Astrocyte (in vitro differentiated cells and primary cell): Measurements from ENCODE around the gene MED4. TPM values are rescaled to one million over a fixed set of nuclear protein-coding genes. Genes with fewer than 3 reads are reported as not detected.

ENCODE experiments used
- DNase-seq: peaks from one replicate; pipeline ENCODE4 v3.0.0-alpha.2; 2010; ENCODE audit warnings: low read depth
- FAIRE-seq: peaks from 2 replicates; lab custom pipeline; 2011; peaks lifted over from hg19 to GRCh38; lab: Jason Lieb, UNC
- H2AFZ ChIP-seq: 2 replicates; pipeline ENCODE4 v1.6.0; 2012; ENCODE audit warnings: low read depth, low read length, inconsistent platforms
- H3K27ac ChIP-seq: 2 replicates; pipeline ENCODE4 v1.5.1; 2011; ENCODE audit warnings: low read depth, low read length, inconsistent platforms
- H3K27me3 ChIP-seq: 2 replicates; pipeline ENCODE4 v1.6.0; 2011; ENCODE audit warnings: low read length, inconsistent platforms; ENCODE audit not compliant: insufficient read depth
- H3K36me3 ChIP-seq: 2 replicates; pipeline ENCODE4 v1.5.1; 2011; ENCODE audit warnings: low read length, inconsistent platforms; ENCODE audit not compliant: insufficient read depth
- H3K4me1 ChIP-seq: 2 replicates; pipeline ENCODE4 v1.5.1; 2011; ENCODE audit warnings: low read length, inconsistent platforms; ENCODE audit not compliant: insufficient read depth
- H3K4me2 ChIP-seq: 2 replicates; pipeline ENCODE4 v1.6.0; 2012; ENCODE audit warnings: low read length, inconsistent platforms
- H3K4me3 ChIP-seq: 2 replicates; pipeline ENCODE4 v1.5.1; 2011; ENCODE audit warnings: low read depth, mild to moderate bottlenecking, low read length, inconsistent platforms; ENCODE audit not compliant: insufficient read depth
- H3K79me2 ChIP-seq: 2 replicates; pipeline ENCODE4 v1.6.0; 2012; ENCODE audit warnings: mild to moderate bottlenecking, low read length, inconsistent platforms; ENCODE audit not compliant: insufficient read depth
- H3K9ac ChIP-seq: 2 replicates; pipeline ENCODE4 v1.6.0; 2012; ENCODE audit warnings: mild to moderate bottlenecking, low read length, inconsistent platforms
- H3K9me3 ChIP-seq: 2 replicates; pipeline ENCODE4 v1.5.1; 2012; ENCODE audit warnings: low read depth, mild to moderate bottlenecking, low read length, inconsistent platforms; ENCODE audit not compliant: insufficient read depth
- H4K20me1 ChIP-seq: 2 replicates; pipeline ENCODE4 v1.6.0; 2012; ENCODE audit warnings: low read length, inconsistent platforms; ENCODE audit not compliant: insufficient read depth
- H3K27ac Mint-ChIP-seq: one replicate; pipeline ENCODE4 v1.8.0; 2021; ENCODE audit warnings: mild to moderate bottlenecking, mixed read lengths; ENCODE audit not compliant: unreplicated experiment
- H3K27me3 Mint-ChIP-seq: one replicate; pipeline ENCODE4 v1.8.0; 2021; ENCODE audit warnings: low read depth, mixed read lengths; ENCODE audit not compliant: unreplicated experiment
- H3K36me3 Mint-ChIP-seq: one replicate; pipeline ENCODE4 v1.8.0; 2021; ENCODE audit warnings: low read depth, mixed read lengths; ENCODE audit not compliant: unreplicated experiment
- H3K4me1 Mint-ChIP-seq: one replicate; pipeline ENCODE4 v1.8.0; 2021; ENCODE audit warnings: low read depth, mixed read lengths; ENCODE audit not compliant: unreplicated experiment
- H3K4me3 Mint-ChIP-seq: one replicate; pipeline ENCODE4 v1.8.0; 2021; ENCODE audit warnings: mild to moderate bottlenecking, moderate library complexity, mixed read lengths; ENCODE audit not compliant: unreplicated experiment
- H3K9me3 Mint-ChIP-seq: one replicate; pipeline ENCODE4 v1.8.0; 2021; ENCODE audit warnings: mild to moderate bottlenecking, mixed read lengths; ENCODE audit not compliant: unreplicated experiment
- EZH2 ChIP-seq: IDR thresholded peaks from 2 replicates; pipeline ENCODE4 v1.6.1; 2012; ENCODE audit warnings: mild to moderate bottlenecking, low read length, inconsistent platforms; ENCODE audit not compliant: insufficient read depth
- total RNA-seq: library from RNA; stranded (reverse); gene quantifications from 2 replicates; pipeline ENCODE4 v1.2.1, GENCODE V29; 2021
- TF ChIP-seq, protein P1 (sequence below): IDR thresholded peaks from 2 replicates; pipeline ENCODE4 v1.5.1; 2011; ENCODE audit warnings: low read depth, mild to moderate bottlenecking, inconsistent platforms, low read length, moderate library complexity; ENCODE audit not compliant: insufficient read depth

The MED4 gene
- total RNA-seq, 1 donor from 2014 or later = 37.5 TPM

GRCh38 chr13:48055712-48056111, 39.2 kb downstream of the MED4 start:
- Histone ChIP-seq H3K79me2 (no peaks in the 10 kb centered on the region), H3K27ac (no peak overlapping the region), H4K20me1 (no peaks in the 10 kb centered on the region), H3K4me2 (no peak overlapping the region), H3K9me3 (no peaks in the 10 kb centered on the region), H3K9ac (no peak overlapping the region), H3K4me3 (no peak overlapping the region), H3K36me3 (peaks cover 13% of the 10 kb centered on the region), H2AFZ (no peak overlapping the region), H3K27me3 (no peaks in the 10 kb centered on the region), H3K4me1 (no peaks in the 10 kb centered on the region)
- Mint-ChIP-seq H3K27ac (no peak overlapping the region), H3K4me3 (no peak overlapping the region), H3K36me3 (peaks cover 24% of the 10 kb centered on the region), H3K9me3 (no peaks in the 10 kb centered on the region), H3K27me3 (no peaks in the 10 kb centered on the region), H3K4me1 (peaks cover 6% of the 10 kb centered on the region)
- TF ChIP-seq, protein P1, sequence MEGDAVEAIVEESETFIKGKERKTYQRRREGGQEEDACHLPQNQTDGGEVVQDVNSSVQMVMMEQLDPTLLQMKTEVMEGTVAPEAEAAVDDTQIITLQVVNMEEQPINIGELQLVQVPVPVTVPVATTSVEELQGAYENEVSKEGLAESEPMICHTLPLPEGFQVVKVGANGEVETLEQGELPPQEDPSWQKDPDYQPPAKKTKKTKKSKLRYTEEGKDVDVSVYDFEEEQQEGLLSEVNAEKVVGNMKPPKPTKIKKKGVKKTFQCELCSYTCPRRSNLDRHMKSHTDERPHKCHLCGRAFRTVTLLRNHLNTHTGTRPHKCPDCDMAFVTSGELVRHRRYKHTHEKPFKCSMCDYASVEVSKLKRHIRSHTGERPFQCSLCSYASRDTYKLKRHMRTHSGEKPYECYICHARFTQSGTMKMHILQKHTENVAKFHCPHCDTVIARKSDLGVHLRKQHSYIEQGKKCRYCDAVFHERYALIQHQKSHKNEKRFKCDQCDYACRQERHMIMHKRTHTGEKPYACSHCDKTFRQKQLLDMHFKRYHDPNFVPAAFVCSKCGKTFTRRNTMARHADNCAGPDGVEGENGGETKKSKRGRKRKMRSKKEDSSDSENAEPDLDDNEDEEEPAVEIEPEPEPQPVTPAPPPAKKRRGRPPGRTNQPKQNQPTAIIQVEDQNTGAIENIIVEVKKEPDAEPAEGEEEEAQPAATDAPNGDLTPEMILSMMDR = no peak
- no peak for TF ChIP-seq EZH2
- FAIRE-seq (no peak), DNase-seq (no peak)

- H3K4me1 Mint-ChIP-seq = no peaks in the 10 kb centered on the region
- no peak overlapping the region for H3K4me3 ChIP-seq
- no peak overlapping the region for H3K4me2 ChIP-seq
- no peak overlapping the region for H2AFZ ChIP-seq
- no peaks in the 10 kb centered on the region for H3K27me3 Mint-ChIP-seq
- no peak overlapping the region for H3K27ac Mint-ChIP-seq
- no peaks in the 10 kb centered on the region for H4K20me1 ChIP-seq
- no peaks in the 10 kb centered on the region for H3K4me1 ChIP-seq
- H3K27ac ChIP-seq = no peak overlapping the region
- FAIRE-seq = no peak
- H3K9me3 ChIP-seq = no peaks in the 10 kb centered on the region
- H3K9ac ChIP-seq = no peak overlapping the region
- H3K79me2 ChIP-seq = no peaks in the 10 kb centered on the region
- peaks cover 13% of the 10 kb centered on the region for H3K36me3 ChIP-seq
- no peaks in the 10 kb centered on the region for H3K27me3 ChIP-seq
- DNase-seq = no peak
- no peaks in the 10 kb centered on the region for H3K9me3 Mint-ChIP-seq
- H3K4me3 Mint-ChIP-seq = no peak overlapping the region
- peaks cover 24% of the 10 kb centered on the region for H3K36me3 Mint-ChIP-seq
- TF ChIP-seq, protein P1 = no peak
- no peak for TF ChIP-seq EZH2
These were observed 40.3 kb downstream of the MED4 start for GRCh38 chr13:48054601-48055000.

DNA sequence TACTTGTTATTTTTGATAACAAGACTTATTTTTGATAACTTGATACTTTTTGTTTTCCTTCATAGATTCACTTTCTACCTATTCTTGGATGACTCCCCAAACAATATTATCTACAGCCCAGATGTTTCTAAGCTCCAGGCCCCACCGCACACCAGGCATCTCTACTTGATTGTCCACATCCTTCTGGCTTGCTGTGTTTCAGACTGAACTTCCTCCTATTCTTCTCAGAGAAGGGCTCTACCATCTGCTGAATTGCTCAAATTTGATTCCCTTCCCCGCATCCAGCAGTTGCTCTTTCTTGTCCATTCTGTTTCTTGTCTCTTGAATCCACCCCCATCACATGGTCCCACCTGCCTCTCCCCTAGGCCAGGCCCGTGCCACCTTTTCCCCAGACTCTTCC, 44.4 kb downstream of the MED4 start:
- no peak for TF ChIP-seq EZH2
- TF ChIP-seq, protein P1 = no peak
- FAIRE-seq (no peak), DNase-seq (no peak)
- Histone ChIP-seq H3K4me2 (no peak overlapping the region), H3K36me3 (peaks cover 20% of the 10 kb centered on the region), H3K4me1 (no peaks in the 10 kb centered on the region), H3K27me3 (no peaks in the 10 kb centered on the region), H3K79me2 (no peaks in the 10 kb centered on the region), H3K9me3 (no peaks in the 10 kb centered on the region), H3K27ac (no peak overlapping the region), H3K9ac (no peak overlapping the region), H4K20me1 (no peaks in the 10 kb centered on the region), H3K4me3 (no peak overlapping the region), H2AFZ (no peak overlapping the region)
- Mint-ChIP-seq H3K9me3 (no peaks in the 10 kb centered on the region), H3K36me3 (peaks cover 12% of the 10 kb centered on the region), H3K27me3 (no peaks in the 10 kb centered on the region), H3K27ac (no peak overlapping the region), H3K4me3 (no peak overlapping the region), H3K4me1 (no peaks in the 10 kb centered on the region)
